GM18858 (cell line): Measurements from ENCODE around the gene ZNF225.
"Not testable (repeated sequence)": the region's sequence is repeated elsewhere in the genome, so short reads cannot be mapped to it uniquely, and the experiment has no call there.

Experiments
- ATAC-seq: cut with Tn5 transposase; IDR thresholded peaks from one replicate; pipeline ENCODE4 v1.9.1; 2021; ENCODE audit not compliant: unreplicated experiment

The ZNF225 gene

DNA sequence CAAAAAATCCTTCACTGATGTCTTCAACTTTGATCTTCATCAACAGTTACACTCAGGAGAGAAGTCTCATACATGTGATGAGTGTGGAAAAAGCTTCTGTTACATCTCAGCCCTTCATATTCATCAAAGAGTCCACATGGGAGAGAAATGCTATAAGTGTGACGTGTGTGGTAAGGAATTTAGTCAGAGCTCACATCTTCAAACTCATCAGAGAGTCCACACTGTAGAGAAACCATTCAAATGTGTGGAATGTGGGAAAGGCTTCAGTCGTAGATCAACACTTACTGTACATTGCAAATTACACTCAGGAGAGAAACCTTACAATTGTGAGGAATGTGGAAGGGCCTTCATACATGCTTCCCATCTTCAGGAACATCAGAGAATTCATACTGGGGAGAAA, 43.3 kb downstream of the ZNF225 start:
- no peak for ATAC-seq

DNA sequence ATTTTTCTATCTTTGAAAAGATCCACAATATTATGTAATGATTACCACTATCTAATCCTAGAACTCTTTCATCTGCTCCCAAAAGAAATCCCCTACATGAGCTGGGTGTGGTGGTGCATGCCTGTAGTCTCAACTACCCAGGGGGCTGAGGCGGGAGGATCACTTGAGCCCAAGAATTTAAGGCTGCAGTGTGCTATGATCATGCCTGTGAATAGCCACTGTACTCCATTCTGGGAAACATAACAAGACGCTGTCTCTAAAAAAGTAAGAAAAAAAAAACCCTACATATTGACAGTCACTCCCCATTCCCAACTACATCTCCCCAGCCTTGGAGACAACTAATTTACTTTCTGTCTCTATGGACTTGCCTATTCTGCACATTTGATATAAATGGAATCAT, 50.6 kb downstream of the ZNF225 start:
- no peak for ATAC-seq

DNA sequence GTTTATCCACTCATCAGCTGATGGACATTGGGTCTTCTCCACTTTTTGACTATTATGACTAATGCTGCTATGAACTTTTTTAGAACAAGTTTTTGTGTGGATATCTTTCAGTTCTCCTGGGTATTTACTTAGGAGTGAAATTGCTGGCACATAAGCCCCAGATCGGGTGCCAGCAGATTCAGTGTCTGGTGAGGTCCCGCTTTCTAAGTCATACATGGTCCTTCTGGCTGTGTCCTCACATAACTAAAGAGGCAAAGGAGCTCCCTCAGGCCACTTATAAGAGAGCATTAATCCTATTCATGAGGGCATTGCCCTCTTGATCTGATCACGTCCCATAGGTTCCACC, 51.1 kb downstream of the ZNF225 start:
- ATAC-seq = peak; percentile 6

DNA sequence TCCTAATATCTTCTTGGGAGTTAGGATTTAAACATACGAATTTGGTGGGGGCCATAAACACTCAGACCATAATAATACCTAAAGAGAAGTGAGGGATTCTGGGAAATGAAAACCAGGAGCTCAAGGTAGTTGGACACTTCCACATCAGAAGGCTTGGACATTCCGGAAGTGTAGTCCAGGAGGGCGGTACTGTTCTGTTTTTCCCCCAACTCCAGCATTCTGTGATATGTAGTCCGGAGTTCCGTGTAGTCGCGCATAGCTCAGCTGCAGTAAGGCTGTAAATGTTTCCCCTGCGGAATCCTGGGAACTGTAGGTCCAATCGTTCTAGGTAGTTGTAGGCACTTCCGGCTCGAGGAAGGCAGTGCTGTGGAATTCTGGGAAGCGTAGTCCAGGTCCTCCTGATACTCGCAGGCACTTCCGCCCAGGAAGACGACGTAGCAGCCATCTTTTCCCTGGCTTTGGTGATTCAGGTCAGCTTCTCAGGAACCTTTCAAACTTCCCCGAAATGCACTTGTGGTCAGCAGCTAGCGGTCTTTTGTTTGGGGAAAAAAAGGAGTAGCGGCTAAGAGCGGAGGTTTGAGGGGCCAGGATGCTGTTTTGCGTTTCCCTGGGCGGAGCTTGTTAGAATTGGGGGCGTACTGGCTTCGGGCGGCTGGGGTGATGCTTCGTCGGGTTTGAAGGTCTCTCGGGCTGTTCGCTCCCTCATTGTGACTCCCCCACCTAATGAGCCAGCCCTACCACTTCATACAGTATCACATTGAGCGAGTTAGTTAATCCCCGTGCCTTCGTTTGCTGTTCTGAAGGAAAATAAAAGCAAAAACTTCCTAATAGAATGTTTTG, 51.7 kb downstream of the ZNF225 start, which contains the start of gene ZNF226:
Gene ZNF226 (plus strand): TSS at position 428 of the 840 bp plus-strand sequence. CDS start 4,981 bp downstream, outside the sequence.
- peak; percentile 78 for ATAC-seq

DNA sequence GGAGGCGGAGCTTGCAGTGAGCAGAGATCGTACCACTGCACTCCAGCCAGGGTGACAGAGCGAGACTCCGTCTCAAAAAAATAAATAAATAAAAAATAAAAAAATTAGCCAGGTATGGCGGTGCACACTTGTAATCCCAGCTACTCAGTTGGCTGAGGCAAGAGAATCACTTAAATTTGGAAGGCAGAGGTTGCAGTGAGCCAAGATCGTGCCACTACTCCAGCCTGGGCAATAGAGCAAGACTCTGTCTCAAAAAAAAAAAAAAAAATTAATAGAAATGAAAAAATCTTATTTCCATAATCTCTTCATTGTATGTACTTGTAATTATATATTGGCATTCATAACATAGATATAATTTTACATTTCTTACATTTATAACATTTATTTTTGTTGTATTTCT, 57.5 kb downstream of the ZNF225 start:
- ATAC-seq = not testable (repeated sequence)

DNA sequence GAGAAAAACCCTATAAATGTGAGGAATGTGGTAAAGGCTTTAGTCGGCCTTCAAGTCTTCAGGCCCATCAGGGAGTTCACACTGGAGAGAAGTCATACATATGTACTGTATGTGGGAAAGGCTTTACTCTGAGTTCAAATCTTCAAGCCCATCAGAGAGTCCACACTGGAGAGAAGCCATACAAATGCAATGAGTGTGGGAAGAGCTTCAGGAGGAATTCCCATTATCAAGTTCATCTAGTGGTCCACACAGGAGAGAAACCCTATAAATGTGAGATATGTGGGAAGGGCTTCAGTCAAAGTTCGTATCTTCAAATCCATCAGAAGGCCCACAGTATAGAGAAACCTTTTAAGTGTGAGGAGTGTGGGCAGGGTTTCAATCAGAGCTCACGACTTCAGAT, 63.4 kb downstream of the ZNF225 start:
- ATAC-seq = no peak

DNA sequence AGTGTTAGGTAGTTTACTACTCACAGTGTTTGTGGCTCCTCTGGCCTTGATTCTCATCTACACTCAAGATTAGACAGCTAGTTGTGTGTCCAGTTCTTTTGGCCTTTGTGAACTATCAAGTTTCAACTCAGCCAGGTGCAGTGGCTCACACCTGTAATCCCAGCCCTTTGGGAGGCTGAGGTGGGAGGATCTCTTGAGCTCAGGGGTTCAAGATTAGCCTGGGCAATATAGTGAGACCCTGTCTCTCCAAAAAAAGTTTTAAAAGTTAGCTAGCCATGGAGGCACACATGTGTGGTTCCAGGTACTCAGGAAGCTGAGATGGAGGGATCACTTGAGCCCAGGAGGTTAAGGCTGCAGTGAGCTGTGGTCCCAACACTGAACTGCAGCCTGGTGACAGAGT, 67.8 kb downstream of the ZNF225 start:
- ATAC-seq = no peak

DNA sequence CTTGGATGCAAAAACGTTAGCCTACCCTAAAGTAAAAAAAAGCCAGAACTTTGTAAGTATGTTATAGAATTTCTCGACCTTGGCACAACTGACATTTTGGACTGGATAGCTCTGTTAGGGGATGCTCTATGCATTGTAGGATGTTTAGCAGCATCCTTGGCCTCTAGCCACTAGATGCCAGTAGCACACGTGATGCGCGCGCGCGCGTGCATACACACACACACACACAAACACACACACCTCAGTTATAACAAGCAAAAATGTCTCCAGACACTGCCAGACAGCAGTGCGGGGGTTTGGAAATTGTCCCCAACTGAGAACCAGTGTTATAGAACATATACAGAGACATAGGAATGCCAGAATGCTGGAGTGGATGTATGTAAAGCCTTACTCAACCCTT, 68.9 kb downstream of the ZNF225 start:
- no peak for ATAC-seq
